ENCODE results near the gene PDZD7. TPM values are rescaled to one million over a fixed set of nuclear protein-coding genes. Genes with fewer than 3 reads are reported as not detected.
"Not testable (repeated sequence)": the region's sequence is repeated elsewhere in the genome, so short reads cannot be mapped to it uniquely, and the experiment has no call there.

The PDZD7 gene
- total RNA-seq, 1 donor from 2014 or later, result 0.93 TPM

DNA sequence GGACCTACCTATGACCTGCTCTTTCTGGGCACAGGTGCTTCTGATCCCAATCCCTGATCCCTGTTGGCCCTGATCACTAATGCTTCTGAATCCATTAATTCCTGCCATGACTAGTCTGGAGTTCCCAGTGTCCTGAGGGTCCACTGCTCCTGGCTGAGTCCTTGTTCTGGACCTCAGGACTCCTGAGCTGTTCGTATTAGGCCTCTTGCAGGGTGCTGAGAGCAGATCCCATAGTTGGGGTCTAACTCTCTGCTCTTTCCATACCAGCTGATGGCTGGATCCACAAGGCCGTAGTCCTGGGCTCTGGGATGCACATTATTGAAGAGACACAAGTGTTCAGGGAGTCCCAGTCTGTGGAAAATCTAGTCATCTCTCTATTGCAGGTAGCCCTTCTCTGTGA, 50.6 kb downstream of the PDZD7 start:
- no peaks in the 10 kb centered on the region for H3K9me3 Mint-ChIP-seq
- no peak overlapping the region for H3K4me3 Mint-ChIP-seq
- DNase-seq, result no peak
- no peaks in the 10 kb centered on the region for H3K27me3 Mint-ChIP-seq
- intact Hi-C loops (cut with micrococcal nuclease), result no loop called here
- no peak overlapping the region for H3K27ac Mint-ChIP-seq
- H3K4me1 Mint-ChIP-seq, result peaks cover 4% of the 10 kb centered on the region
- H3K36me3 Mint-ChIP-seq (ENCODE audit: low read depth), result peaks cover 4% of the 10 kb centered on the region

DNA sequence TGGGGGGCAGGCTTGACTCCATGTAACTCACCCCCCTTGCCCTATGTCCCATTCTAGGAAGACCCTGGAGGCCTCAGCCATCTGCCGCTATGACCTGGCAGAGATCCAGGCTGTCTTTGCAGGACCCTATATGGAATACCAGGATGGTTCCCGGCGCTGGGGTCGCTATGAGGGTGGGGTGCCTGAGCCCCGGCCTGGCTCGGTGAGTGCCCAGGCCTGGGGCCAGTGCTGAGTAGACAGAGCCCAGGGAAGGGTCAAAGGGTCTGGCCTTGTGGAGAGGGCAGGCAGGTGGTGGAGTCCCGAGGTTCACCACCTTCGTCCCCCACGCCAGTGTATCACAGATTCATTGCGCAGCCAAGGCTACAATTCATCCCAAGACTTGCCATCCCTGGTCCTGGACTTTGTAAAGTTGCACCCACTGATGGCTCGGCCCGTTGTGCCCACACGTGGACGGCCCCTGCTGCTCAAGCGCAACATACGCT, 51.1 kb downstream of the PDZD7 start:
- peaks cover 3% of the 10 kb centered on the region for H3K4me1 Mint-ChIP-seq
- H3K9me3 Mint-ChIP-seq, result no peaks in the 10 kb centered on the region
- no peak for DNase-seq
- no peak overlapping the region for H3K4me3 Mint-ChIP-seq
- H3K36me3 Mint-ChIP-seq (ENCODE audit: low read depth), result peaks cover 4% of the 10 kb centered on the region
- H3K27ac Mint-ChIP-seq, result no peak overlapping the region
- intact Hi-C loops (cut with micrococcal nuclease), result no loop called here
- no peaks in the 10 kb centered on the region for H3K27me3 Mint-ChIP-seq

- Mint-ChIP-seq H3K9me3 (no peaks in the 10 kb centered on the region), H3K4me1 (no peaks in the 10 kb centered on the region), H3K36me3 (ENCODE audit: low read depth) (peaks cover 2% of the 10 kb centered on the region), H3K4me3 (no peak overlapping the region), H3K27ac (no peak overlapping the region), H3K27me3 (no peaks in the 10 kb centered on the region)
- intact Hi-C loops (cut with micrococcal nuclease), result no loop called here
- DNase-seq, result no peak
These were observed 52.1 kb downstream of the PDZD7 start for GRCh38 chr10:100978901-100979195.

- DNase-seq, result no peak
- H3K4me3 Mint-ChIP-seq, result no peak overlapping the region
These were observed 52.6 kb downstream of the PDZD7 start for GRCh38 chr10:100978121-100978900.

GRCh38 chr10:100977436-100977835, 53.5 kb downstream of the PDZD7 start:
- DNase-seq, result no peak
- no peaks in the 10 kb centered on the region for H3K36me3 Mint-ChIP-seq (ENCODE audit: low read depth)
- H3K27me3 Mint-ChIP-seq, result peaks cover 2% of the 10 kb centered on the region
- no peak overlapping the region for H3K4me3 Mint-ChIP-seq
- intact Hi-C loops (cut with micrococcal nuclease), result no loop called here
- no peaks in the 10 kb centered on the region for H3K4me1 Mint-ChIP-seq
- H3K9me3 Mint-ChIP-seq, result no peaks in the 10 kb centered on the region
- no peak overlapping the region for H3K27ac Mint-ChIP-seq

More at GRCh38 chr10:100978121-100978900, 52.6 kb downstream of the PDZD7 start:
- peaks cover 2% of the 10 kb centered on the region for H3K27me3 Mint-ChIP-seq
- no peaks in the 10 kb centered on the region for H3K9me3 Mint-ChIP-seq
- peaks cover 2% of the 10 kb centered on the region for H3K36me3 Mint-ChIP-seq (ENCODE audit: low read depth)
- H3K4me1 Mint-ChIP-seq, result no peaks in the 10 kb centered on the region
- intact Hi-C loops (cut with micrococcal nuclease), result no loop called here
- H3K27ac Mint-ChIP-seq, result no peak overlapping the region

- Mint-ChIP-seq H3K9me3 (no peaks in the 10 kb centered on the region), H3K4me1 (no peaks in the 10 kb centered on the region), H3K36me3 (ENCODE audit: low read depth) (no peaks in the 10 kb centered on the region), H3K4me3 (no peak overlapping the region), H3K27ac (no peak overlapping the region), H3K27me3 (peaks cover 2% of the 10 kb centered on the region)
- intact Hi-C loops (cut with micrococcal nuclease), result no loop called here
- no peak for DNase-seq
These were observed 54.0 kb downstream of the PDZD7 start for GRCh38 chr10:100976906-100977305.

DNA sequence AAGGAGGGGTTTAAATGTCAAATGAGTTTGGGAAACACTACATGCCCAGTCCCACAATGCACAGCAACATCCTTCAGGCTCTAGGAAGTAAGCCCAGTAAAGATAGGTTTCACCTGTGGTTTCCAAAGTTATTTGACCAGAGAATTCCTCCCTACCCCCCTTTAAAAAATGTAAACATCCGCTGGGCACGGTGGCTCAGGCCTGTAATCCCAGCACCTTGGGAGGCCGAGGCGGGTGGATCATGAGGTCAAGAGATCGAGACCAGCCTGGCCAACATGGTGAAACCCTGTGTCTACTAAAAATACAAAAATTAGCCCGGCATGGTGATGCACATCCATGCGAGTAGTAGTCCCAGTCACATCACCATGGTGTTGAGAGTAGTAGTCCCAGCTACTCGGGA, 55.5 kb downstream of the PDZD7 start:
- H3K4me1 Mint-ChIP-seq; H3K27me3 Mint-ChIP-seq; H3K36me3 Mint-ChIP-seq (ENCODE audit: low read depth); H3K27ac Mint-ChIP-seq; H3K4me3 Mint-ChIP-seq; DNase-seq; H3K9me3 Mint-ChIP-seq; intact Hi-C loops (cut with micrococcal nuclease): not testable (repeated sequence)

DNA sequence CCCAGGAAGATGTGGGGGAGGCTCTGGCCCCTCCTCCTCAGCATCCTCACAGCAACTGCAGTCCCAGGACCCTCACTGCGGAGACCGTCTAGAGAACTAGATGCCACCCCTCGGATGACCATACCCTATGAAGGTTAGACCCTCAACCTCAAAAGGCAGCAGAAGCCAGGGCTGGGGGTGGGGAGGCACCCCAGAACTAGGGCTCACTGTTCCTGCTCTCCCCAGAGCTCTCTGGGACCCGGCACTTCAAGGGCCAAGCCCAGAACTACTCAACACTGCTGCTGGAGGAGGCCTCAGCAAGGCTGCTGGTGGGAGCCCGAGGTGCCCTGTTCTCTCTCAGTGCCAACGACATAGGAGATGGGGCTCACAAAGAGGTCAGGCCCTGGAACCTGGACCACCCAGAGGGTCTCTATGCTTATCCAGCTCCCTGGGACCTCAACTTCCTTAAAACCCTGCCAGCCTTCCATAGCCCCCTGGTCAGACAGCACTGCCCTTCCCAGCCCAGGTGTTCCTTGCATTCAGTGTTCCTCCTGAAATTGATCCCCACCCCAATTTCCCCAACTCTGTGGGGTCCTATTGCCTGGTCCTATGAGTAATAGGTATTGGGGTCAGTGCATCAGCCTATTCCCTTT, 57.9 kb downstream of the PDZD7 start:
- H3K9me3 Mint-ChIP-seq, result no peaks in the 10 kb centered on the region
- no peak for DNase-seq
- H3K36me3 Mint-ChIP-seq (ENCODE audit: low read depth), result no peaks in the 10 kb centered on the region
- H3K27me3 Mint-ChIP-seq, result peaks cover 6% of the 10 kb centered on the region
- no peak overlapping the region for H3K27ac Mint-ChIP-seq
- peaks cover 6% of the 10 kb centered on the region for H3K4me1 Mint-ChIP-seq
- intact Hi-C loops (cut with micrococcal nuclease), result no loop called here
- no peak overlapping the region for H3K4me3 Mint-ChIP-seq

DNA sequence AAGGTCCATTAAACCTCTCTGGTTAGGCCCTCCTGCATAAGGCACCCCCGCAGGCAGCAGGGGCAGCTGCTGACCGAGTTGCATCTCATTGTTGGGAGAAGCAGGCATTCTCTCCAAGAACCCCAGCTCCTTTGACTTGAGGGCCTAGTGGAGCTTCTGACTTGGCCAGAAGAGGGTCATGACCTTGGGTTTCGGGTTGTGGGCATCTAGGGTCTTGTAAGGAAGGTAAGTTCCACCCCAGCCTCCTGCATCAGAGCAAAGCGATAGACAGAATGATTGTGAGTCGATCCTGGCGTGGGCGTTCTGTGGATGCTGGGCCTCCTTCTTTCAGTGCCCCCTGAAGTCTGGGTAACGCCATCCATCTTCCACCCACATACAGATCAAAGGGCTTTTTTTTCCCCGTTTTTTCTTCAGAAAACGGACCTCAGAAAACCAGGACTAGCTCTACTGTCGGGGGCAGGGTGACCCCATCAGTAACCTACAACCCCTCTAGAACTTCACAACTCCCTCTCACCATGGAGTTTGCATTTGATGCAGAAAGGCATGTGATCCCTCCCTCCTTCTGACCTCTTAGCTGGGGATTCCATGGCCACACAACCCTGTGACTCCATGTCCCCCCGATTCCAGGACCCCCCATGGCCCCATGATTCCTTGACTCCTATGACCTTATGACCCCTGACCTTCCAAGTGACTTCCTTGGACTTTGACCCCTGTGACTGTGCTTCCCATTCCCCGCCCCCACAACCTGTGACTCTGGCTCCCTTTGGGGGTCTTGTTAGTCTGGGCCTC, 58.6 kb downstream of the PDZD7 start:
- H3K9me3 Mint-ChIP-seq, result no peaks in the 10 kb centered on the region
- H3K27me3 Mint-ChIP-seq, result peaks cover 6% of the 10 kb centered on the region
- H3K4me3 Mint-ChIP-seq, result no peak overlapping the region

GRCh38 chr10:100970914-100971811, 59.8 kb downstream of the PDZD7 start:
- no peaks in the 10 kb centered on the region for H3K9me3 Mint-ChIP-seq
- no peak for DNase-seq
- peak overlapping the region; percentile 71 for H3K4me3 Mint-ChIP-seq
- no peak overlapping the region for H3K27ac Mint-ChIP-seq
- peaks cover 2% of the 10 kb centered on the region for H3K36me3 Mint-ChIP-seq (ENCODE audit: low read depth)
- intact Hi-C loops (cut with micrococcal nuclease), result no loop called here
- H3K27me3 Mint-ChIP-seq, result peaks cover 6% of the 10 kb centered on the region
- H3K4me1 Mint-ChIP-seq, result peaks cover 6% of the 10 kb centered on the region

More for the DNA sequence above, 58.6 kb downstream of the PDZD7 start:
- no peak overlapping the region for H3K27ac Mint-ChIP-seq
- H3K36me3 Mint-ChIP-seq (ENCODE audit: low read depth), result peaks cover 2% of the 10 kb centered on the region
- DNase-seq, result no peak
- intact Hi-C loops (cut with micrococcal nuclease), result no loop called here
- peaks cover 6% of the 10 kb centered on the region for H3K4me1 Mint-ChIP-seq

- intact Hi-C loops (cut with micrococcal nuclease), result no loop called here
- DNase-seq, result peak; percentile 68
- no peak overlapping the region for H3K27ac Mint-ChIP-seq
- no peaks in the 10 kb centered on the region for H3K9me3 Mint-ChIP-seq
- H3K27me3 Mint-ChIP-seq, result peaks cover 6% of the 10 kb centered on the region
- peak overlapping the region; percentile 71 for H3K4me3 Mint-ChIP-seq
- H3K36me3 Mint-ChIP-seq (ENCODE audit: low read depth), result peaks cover 6% of the 10 kb centered on the region
- H3K4me1 Mint-ChIP-seq, result peaks cover 6% of the 10 kb centered on the region
These were observed 60.6 kb downstream of the PDZD7 start for GRCh38 chr10:100970076-100970913.

DNA sequence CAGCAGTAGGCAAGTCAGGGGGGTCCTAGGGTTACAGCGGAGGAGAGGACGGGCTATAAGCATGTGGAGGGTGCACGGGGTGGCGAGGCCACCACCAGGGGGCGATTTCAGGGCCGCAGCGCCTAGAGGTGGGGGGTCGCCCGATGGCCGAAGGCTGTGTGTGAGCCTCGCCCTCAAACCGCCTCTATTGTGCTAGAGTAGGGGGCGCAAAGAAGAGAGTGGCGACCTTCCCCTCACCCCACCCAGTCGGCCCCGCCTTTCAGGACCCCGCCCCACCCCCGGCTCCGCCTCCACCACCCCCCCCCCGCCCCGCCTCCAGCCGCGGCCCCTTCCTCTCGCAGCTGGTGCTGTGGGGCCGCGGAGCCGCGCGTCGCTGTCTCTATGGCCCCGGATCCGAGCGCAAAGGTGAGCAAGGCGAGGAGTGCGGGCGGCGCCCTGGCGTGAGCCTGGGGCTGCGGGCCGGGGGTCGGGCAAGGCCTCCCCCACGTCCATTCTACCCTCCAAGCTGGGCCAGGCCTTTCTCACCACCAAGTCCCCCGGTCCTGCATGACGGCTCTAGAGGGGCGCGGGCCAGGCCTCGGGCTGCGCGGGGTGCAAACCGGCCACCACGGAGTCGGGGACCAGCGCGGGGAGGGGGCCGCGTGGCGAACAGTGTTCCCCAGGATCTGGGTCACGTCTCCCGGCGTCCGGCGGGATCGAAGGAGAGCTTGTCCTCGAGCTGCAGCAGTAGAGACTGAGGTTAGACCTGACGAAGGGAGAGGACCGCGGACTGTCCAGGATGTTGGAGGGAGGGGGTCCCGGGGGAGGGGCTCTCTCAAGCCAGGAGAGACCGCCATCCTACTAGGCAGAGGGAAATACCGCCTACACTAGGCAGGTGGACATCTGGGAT, 61.5 kb downstream of the PDZD7 start, which contains the start of gene SEMA4G:
SEMA4G (plus strand) TSS at position 318 of the 889 bp plus-strand sequence. CDS start 3,409 bp downstream, outside the sequence.
- H3K4me1 Mint-ChIP-seq, result peaks cover 6% of the 10 kb centered on the region
- peaks cover 6% of the 10 kb centered on the region for H3K27me3 Mint-ChIP-seq
- H3K9me3 Mint-ChIP-seq, result no peaks in the 10 kb centered on the region
- peaks cover 6% of the 10 kb centered on the region for H3K36me3 Mint-ChIP-seq (ENCODE audit: low read depth)
- intact Hi-C loops (cut with micrococcal nuclease), result loop anchor here (1.0 kb wide), 2 partner anchors 27 to 45 kb away; no protein-coding TSS in a partner anchor
- H3K27ac Mint-ChIP-seq, result no peak within 1 kb of the TSS
- peak; percentile 82 for DNase-seq
- H3K4me3 Mint-ChIP-seq, result peak within 1 kb of the TSS; percentile 72
